Measurements from ENCODE around the gene LAG3.
"Not testable (repeated sequence)": the region's sequence is repeated elsewhere in the genome, so short reads cannot be mapped to it uniquely, and the experiment has no call there.

GRCh38 chr12:6742080-6742479 lies 30.2 kb upstream of the LAG3 start:
- not testable (repeated sequence) for TF ChIP-seq POLR2A (IDR thresholded peaks at IDR 0.05)
- TF ChIP-seq, protein P1, sequence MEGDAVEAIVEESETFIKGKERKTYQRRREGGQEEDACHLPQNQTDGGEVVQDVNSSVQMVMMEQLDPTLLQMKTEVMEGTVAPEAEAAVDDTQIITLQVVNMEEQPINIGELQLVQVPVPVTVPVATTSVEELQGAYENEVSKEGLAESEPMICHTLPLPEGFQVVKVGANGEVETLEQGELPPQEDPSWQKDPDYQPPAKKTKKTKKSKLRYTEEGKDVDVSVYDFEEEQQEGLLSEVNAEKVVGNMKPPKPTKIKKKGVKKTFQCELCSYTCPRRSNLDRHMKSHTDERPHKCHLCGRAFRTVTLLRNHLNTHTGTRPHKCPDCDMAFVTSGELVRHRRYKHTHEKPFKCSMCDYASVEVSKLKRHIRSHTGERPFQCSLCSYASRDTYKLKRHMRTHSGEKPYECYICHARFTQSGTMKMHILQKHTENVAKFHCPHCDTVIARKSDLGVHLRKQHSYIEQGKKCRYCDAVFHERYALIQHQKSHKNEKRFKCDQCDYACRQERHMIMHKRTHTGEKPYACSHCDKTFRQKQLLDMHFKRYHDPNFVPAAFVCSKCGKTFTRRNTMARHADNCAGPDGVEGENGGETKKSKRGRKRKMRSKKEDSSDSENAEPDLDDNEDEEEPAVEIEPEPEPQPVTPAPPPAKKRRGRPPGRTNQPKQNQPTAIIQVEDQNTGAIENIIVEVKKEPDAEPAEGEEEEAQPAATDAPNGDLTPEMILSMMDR (IDR thresholded peaks at IDR 0.05): not testable (repeated sequence)
